Measurements from ENCODE around the gene AFF1.
"Not testable (repeated sequence)": the region's sequence is repeated elsewhere in the genome, so short reads cannot be mapped to it uniquely, and the experiment has no call there.

The AFF1 gene

GRCh38 chr4:87012265-87012953 is 77.6 kb downstream of the AFF1 start:
- DNase-seq, result peak; percentile 57

DNA sequence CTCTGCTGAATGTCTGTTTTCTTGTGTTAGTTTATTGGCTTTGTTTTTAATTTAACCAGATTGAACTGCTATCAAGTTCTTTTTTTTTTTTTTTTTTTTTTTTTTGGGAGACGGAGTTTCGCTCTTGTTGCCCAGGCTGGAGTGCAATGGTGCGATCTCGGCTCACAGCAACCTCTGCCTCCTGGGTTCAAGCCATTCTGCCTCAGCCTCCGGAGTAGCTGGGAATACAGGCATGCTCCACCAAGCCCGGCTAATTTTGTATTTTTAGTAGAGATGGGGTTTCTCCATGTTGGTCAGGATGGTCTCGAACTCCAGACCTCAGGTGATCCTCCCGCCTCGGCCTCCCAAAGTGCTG is 78.1 kb downstream of the AFF1 start:
- DNase-seq, result not testable (repeated sequence)

GRCh38 chr4:87014284-87014782 is 79.5 kb downstream of the AFF1 start:
- peak; percentile 56 for DNase-seq

GRCh38 chr4:87015416-87015815 is 80.6 kb downstream of the AFF1 start:
- DNase-seq, result no peak

DNA sequence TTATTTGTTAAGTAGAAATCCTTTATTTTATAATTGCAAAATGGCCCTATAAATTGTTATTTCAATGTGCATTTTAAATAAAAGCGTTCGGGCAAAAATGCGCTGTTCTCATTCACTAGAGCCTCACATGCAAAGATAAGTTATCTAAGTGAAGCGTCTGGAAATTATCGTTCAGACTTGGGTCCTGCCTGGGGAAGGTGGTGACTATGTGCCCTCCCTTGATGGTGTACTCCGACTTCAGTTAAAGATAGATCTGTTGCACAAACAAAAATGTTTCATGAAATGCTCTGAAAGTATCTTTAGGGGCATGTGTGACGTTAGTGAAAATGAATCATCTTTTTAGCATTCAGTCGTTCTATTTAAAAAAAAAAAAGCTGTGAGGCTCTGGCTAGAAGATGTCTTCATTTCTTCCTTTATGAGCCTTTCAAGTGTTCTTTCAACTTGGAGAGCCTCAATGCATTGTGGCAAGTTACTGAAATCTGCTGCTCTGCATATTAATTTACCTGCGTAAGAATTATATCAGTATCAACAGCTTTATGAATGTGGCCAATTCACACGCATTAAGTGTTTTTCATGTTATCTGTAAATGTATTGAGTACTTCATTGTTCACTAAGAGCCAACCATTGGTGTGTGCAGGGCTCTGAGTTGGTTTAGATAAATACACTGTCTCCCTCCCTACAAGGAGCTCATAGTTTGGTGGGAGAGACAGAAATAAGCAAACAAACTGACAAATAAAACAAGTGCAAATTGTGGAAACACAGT is 83.0 kb downstream of the AFF1 start:
- peak; percentile 93 for DNase-seq

GRCh38 chr4:87018753-87019152 is 83.9 kb downstream of the AFF1 start:
- no peak for DNase-seq

DNA sequence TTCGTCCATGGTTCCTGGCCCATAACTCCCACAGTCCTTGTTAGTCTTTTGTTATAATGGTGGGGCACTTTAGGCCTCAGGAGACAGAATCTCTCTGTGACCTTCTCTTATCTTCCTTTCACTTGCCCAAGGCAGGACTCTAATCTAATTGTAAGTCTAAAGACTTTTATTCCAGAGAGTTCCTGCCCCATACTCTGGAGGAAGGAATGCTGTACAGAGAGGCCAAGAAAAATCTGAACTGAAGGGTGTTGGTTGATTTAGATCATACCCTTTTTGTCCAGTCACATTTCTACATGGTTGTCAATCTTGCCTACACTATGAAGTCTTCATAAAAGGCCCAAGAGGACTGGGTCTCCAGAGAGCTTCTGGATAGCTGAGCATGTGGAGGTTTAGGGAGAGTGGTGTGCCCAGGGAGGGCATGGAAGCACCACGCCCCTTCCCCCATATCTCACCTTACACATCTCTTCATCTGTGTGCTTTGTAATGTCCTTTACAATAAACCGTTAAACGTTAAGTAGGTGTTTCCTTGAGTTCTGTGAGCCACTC is 84.5 kb downstream of the AFF1 start:
- peak; percentile 48 for DNase-seq

- no peak for DNase-seq
These were observed 85.1 kb downstream of the AFF1 start for GRCh38 chr4:87019898-87020297.

DNA sequence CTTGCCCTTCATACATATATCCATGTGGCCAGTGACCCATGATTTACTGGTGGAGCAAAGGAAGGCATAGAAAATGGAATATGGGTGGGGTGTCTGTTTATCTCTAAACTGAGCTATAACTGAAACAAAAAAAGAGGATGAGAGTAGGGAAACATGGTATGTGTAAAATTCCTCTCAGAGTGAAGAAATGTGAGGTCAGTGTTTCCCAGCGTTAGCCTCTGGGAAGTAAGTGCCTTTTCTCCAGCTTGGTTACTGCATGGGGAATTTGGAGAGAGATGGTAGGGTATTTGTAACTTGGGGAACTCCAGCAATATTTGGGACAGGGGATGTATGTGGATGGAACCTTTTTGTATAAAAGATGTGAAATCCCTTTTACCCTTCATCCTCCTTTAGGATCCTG is 89.4 kb downstream of the AFF1 start:
- no peak for DNase-seq

DNA sequence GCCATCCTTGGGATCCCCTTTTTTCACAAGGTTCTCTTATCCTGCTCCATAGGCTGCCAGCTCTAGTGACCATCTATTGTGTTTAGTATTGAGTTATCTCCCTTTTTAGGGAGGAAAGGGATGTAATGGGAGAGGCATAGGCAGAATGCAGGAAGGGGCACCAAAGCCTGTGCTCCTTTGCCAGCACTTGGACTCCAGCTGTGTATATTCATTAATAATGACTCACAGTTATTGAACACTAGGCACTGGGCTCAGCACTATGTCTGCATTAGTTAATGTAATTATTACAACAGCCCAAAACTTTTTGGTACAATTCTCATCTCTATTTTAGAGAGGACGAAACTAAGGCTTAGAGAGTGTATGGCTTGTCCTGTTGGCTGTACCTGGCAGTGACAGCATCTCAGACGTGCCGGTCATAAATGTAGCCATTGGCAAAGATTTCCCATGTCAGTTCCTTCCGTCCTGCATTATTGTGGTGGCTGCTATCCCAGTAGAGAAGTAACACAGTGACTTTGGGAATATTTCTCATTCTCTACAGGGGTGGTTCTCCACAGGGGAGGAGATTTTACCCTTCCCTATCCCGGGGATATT is 90.3 kb downstream of the AFF1 start:
- DNase-seq, result no peak

GRCh38 chr4:87025614-87026041 is 90.8 kb downstream of the AFF1 start:
- no peak for DNase-seq

GRCh38 chr4:87026800-87027495 is 92.1 kb downstream of the AFF1 start:
- DNase-seq, result peak; percentile 51

- no peak for DNase-seq
These were observed 94.5 kb downstream of the AFF1 start for GRCh38 chr4:87029356-87029755.

GRCh38 chr4:87030124-87030523 is 95.3 kb downstream of the AFF1 start:
- DNase-seq, result no peak

DNA sequence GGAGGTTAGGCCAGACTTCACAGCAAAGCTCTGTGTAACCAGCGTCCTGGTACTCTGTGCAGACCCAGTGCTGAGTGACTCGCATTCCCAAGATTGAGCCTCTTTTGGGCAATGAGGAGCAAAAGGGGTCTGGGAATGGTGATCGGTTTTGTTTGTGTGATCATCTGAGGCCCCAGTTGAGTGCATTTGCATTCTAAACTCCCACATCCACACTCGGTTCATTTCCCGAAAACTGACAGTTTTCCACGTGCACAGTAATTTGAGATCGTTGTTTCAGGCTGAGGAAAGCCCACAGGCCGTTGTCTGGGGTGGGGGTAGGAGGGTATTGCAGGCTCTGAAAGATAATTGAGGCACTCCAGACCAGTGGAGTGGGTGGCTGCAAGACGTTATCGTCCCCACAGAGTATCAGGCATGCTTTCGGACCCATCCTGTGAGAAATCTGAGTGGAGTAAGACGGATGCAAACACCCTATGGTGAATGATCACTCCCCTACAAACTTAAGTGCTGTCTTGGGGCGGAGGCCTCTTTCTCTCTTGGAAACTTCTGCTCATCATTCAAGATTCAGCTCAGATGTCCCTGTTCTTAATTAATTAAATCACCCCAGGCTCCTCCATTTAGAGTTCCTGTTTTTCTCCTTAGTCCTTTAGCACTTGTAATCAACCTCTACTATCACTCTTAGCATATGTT is 96.1 kb downstream of the AFF1 start:
- DNase-seq, result peak; percentile 78

- no peak for DNase-seq
These were observed 97.1 kb downstream of the AFF1 start for GRCh38 chr4:87031920-87032319.

- no peak for DNase-seq
These were observed 98.2 kb downstream of the AFF1 start for GRCh38 chr4:87032884-87033533.

- no peak for DNase-seq
These were observed 99.1 kb downstream of the AFF1 start for GRCh38 chr4:87033902-87034301.

DNA sequence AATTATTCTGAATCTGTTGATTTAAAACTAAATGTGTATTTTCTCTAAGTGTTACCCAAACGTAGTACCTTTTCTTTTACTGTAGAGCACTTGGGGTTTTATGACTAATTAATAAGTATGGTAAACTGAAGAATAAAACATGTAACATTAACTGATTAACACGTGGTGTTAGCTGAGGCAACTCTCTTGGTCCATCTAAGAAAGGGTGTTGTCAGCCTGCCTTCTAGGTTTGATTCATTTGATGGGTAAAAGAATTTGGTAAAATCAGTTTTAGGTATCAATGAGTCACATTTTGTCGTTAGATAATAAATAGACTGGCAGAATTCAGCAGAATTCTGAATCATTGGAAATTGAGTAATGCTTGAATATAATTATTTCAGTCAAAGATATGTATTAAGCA is 99.7 kb downstream of the AFF1 start:
- DNase-seq, result no peak

DNA sequence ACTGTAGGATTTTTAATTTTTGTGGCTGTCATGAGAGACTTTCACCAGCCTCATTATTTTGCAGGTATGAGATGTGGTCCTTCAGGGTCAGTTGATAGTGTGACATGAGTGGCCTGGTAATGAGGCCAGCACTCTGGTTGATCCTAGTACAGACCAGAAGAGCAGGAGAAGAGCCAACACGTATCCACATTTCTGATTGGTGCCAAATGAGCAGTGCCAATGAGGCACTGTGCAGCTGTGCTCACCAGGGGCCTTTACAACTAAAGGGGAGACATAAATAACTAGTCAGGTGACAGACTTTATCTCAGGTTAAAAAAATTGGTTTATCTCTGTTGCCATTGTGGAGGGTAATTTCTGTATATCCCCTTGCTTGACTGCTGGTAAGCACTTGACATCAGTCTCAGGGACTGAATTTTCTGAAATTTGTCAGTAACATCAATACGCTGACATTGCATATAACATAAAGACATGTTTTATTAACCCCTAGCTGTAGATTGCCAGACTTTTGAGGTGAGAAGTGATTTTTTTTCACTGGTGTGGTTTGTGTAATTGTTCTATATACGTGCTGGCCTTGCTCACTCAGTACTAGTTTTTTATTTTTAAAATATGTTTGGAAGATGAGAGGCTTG is 101.2 kb downstream of the AFF1 start:
- DNase-seq, result no peak

GRCh38 chr4:87036713-87037112 is 101.9 kb downstream of the AFF1 start:
- no peak for DNase-seq

Measured in OCI-M1 (cell line).